GM10248 (cell line): Measurements from ENCODE around the gene RGPD4.
"Not testable (repeated sequence)": the region's sequence is repeated elsewhere in the genome, so short reads cannot be mapped to it uniquely, and the experiment has no call there.

ENCODE experiments used
- CTCF ChIA-PET: fragments of 300-600 bp; sonication (Branson Sonifier 250); formaldehyde crosslinking; extraction: SDS; loops from one replicate; lab custom pipeline; 2021; ENCODE audit warnings: antibody characterized with exemption; lab: Yijun Ruan, JAX
- POLR2A ChIA-PET: fragments of 350-650 bp; sonication (Branson Sonifier 250); formaldehyde crosslinking; extraction: SDS; loops from one replicate; lab custom pipeline; 2020; ENCODE audit warnings: antibody characterized with exemption; lab: Yijun Ruan, JAX
- DNase-seq: peaks from one replicate; pipeline ENCODE4 v3.0.0; 2012; ENCODE audit errors: extremely low spot score
- TF ChIP-seq, protein P1 (sequence below): IDR thresholded peaks from 2 replicates; pipeline ENCODE4 v1.5.1; 2012; ENCODE audit warnings: mild to moderate bottlenecking, low read depth; ENCODE audit errors: extremely low read depth, missing control alignments, control extremely low read depth

RGPD4 gene

DNA sequence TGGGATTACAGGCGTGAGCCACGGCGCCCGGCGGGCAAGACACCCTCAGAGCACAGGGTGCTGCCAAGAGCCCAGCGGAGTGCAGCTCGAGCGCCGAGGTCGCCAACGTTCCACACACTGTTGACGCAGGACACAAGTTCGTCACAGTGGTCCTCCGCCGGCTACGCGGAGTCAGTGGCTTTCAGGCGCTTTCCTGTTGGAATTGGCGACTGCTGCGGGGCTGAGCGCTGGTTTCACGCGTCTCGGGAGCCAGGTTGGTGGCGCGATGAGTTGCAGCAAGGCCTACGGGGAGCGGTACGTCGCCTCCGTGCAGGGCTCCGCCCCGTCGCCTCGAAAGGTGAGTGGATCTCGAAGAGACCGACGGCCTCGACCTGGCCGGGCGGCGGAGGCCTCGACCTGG, at the start of gene RGPD4:
TSS of gene RGPD4 (plus strand) at position 144 of the 400 bp plus-strand sequence. CDS start at position 266, 122 bp downstream.
- CTCF ChIA-PET, POLR2A ChIA-PET, DNase-seq: not testable (repeated sequence)

DNA sequence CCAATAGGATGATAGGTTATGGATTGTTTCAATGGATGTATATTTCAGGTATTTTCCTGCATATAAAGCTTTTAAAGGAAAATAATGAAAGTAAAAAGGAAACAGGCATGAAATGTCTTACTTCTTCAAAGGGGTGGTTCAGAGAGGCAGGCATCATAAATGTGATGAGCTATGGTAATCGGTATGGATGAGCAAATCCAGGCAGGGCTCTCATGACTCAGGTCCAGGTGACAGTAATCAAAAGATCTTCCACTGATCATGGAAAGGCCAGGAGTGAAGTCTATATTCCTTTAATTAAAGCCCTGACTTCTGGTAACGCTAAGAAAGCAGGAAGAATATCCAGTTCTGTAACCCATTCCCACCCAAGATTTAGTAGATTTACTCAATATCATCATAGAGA, 48.7 kb upstream of the RGPD4 start:
- CTCF ChIA-PET = interaction anchor here (1.2 to 1.9 kb wide), 3 partner anchors 15 to 24 kb away, joined by 3 to 5 read pairs (median 4); no protein-coding TSS in a partner anchor
- TF ChIP-seq, protein P1, sequence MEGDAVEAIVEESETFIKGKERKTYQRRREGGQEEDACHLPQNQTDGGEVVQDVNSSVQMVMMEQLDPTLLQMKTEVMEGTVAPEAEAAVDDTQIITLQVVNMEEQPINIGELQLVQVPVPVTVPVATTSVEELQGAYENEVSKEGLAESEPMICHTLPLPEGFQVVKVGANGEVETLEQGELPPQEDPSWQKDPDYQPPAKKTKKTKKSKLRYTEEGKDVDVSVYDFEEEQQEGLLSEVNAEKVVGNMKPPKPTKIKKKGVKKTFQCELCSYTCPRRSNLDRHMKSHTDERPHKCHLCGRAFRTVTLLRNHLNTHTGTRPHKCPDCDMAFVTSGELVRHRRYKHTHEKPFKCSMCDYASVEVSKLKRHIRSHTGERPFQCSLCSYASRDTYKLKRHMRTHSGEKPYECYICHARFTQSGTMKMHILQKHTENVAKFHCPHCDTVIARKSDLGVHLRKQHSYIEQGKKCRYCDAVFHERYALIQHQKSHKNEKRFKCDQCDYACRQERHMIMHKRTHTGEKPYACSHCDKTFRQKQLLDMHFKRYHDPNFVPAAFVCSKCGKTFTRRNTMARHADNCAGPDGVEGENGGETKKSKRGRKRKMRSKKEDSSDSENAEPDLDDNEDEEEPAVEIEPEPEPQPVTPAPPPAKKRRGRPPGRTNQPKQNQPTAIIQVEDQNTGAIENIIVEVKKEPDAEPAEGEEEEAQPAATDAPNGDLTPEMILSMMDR = no peak
- DNase-seq = no peak
- POLR2A ChIA-PET = no interaction called here

DNA sequence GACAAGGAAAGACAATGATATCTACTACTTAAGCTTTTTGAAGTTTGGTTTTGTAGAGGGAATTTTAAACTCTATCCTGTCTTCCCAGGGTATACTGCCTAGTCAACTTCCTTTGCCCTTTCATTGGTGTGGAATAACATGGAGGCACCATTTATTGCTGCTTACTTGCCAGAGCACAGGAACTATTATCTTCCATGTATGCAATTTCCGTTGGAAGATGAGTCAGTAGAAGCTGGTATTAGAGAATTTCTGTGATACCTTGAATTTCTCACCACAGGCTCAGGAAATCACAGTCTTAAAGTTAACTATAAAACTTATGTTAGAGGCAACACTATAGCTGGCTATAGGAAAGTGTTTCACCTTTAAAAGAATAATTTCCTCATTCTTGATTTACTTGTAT, 40.9 kb upstream of the RGPD4 start:
- POLR2A ChIA-PET = no interaction called here
- CTCF ChIA-PET = interaction anchor here (1.7 kb wide), 1 partner anchor 11 kb away, joined by 4 read pairs; no protein-coding TSS in a partner anchor

DNA sequence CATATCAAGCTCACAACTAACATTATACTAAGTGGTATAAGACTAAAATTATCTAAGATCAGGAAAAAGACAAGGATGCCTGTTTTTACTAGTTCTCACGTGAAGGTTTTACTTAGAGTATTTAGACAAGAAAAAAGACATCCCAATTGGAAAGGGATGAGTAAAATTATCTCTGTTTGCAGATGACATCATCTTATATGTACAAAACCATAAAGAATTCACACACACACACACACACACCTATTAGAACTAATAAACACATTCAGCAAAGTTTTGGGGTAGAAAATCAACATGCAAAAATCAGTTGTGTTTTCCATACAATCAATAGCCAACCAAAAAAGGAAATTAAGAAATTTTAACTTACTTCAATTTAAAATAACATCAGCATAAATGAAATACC, 35.9 kb upstream of the RGPD4 start:
- CTCF ChIA-PET = no interaction called here
- TF ChIP-seq, protein P1 = no peak
- DNase-seq = no peak
- POLR2A ChIA-PET = no interaction called here

More for the DNA sequence above, 40.9 kb upstream of the RGPD4 start:
- no peak for DNase-seq
- TF ChIP-seq, protein P1 = no peak

DNA sequence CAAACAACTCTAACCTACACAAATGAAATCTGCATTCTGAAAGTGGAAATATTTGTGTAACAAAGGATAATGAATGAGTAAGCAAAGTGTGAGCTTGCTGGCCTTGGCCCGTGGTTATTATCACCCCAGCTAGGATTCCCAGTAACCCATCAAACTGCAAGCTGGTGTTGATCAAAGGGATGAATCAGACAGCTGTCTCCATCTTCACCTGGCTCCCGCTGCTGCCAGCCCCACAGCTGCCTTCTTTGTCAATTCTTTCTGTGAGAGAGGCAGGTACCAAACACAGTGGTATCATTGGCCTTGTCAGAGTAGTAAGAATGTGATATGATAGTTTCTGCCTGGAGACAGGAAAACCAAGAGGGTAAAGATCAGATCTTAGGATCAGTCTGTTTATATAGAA, 25.2 kb upstream of the RGPD4 start:
- no peak for DNase-seq
- TF ChIP-seq, protein P1 = no peak

DNA sequence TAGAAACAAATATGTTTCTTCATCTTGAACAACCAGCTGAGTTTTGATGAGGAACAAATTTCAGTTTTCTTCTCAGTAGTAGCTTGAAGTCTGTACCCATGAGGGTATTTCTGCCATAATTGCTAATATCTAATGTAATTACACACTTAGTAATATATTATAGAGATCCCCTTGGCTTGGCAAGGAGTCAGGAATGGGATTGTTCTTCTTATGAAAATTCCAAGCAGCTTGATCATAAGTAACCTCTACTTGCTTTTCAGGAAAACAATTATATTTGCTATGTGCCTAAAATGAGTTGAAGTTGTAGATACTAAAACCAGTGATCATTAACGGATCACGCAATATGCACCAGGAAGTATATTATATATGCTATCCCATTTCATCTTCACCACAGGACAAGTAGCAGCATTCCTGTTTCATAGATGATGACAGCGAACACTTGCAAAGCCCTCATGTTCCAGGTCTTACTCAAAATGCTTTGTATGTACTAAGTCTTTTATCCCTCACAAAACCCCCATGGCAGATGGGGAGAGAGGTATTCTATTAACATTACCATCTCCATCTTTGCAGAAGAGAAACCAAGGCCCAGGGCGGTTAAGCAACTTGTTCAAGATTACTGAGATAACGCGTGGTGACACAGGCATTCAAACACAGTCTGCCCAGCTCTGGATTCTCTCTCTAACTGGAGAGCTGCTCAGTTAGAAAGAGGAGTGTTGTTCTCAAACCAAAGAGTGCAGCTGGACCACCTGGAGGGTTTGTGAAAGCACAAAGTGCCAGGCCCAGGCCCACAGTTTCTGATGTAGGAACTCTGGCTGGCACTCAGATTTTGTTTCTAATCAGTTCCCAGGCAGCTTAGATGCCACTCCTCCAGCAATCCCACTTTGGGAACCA, 21.8 kb upstream of the RGPD4 start:
- CTCF ChIA-PET = no interaction called here
- TF ChIP-seq, protein P1 = no peak
- POLR2A ChIA-PET = no interaction called here
- no peak for DNase-seq

More for the DNA sequence above, 25.2 kb upstream of the RGPD4 start:
- ChIA-PET POLR2A (no interaction called here), CTCF (interaction anchor here (0.8 to 1.4 kb wide), 3 partner anchors 11 to 24 kb away, joined by 3 to 5 read pairs (median 4); no protein-coding TSS in a partner anchor)

DNA sequence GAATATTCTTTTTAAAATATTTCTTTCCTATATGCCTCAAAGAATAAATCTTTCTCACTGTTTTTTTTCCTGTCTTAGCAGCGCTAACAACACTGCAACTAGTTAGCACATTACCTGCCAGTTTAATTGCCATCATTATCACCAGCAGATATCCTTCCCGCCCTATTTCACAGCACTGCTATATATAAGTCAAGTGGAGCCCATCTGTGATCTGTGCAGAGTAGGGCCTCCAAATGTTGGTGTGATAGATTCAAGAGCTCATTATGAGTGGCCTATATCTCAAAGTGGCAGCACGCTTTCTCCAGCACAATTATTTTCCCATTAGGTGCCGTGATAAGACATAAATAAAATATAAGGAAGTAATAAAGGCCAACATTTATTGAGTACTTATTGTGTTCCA, 19.8 kb upstream of the RGPD4 start:
- ChIA-PET CTCF (no interaction called here), POLR2A (no interaction called here)
- no peak for DNase-seq
- TF ChIP-seq, protein P1 = no peak
